GM23338 (cell line): ENCODE measurements around the gene PDXDC1. TPM values are rescaled to one million over a fixed set of nuclear protein-coding genes. Genes with fewer than 3 reads are reported as not detected.

Experiments
- ATAC-seq: fragments of 200-7000 bp; cut with Tn5 transposase; 3 replicates; pipeline ENCODE4 v1.9.1; 2020
- DNase-seq: peaks from one replicate; pipeline ENCODE4 v3.0.0-alpha.2; 2015; ENCODE audit warnings: low spot score
- H2AFZ ChIP-seq: fragments of 200-600 bp; sonication (generic); 2 replicates; pipeline ENCODE4 v1.8.0; 2016; ENCODE audit warnings: antibody characterized with exemption, mild to moderate bottlenecking, moderate library complexity
- H3F3A ChIP-seq: fragments of 200-600 bp; sonication (generic); replicated peaks from 2 replicates; pipeline ENCODE4 v1.8.0; 2017; ENCODE audit warnings: antibody characterized with exemption, mixed run types, low read depth
- H3K27ac ChIP-seq: fragments of 200-600 bp; sonication (generic); 2 replicates; pipeline ENCODE4 v1.6.1; 2016; ENCODE audit warnings: low read depth
- H3K27me3 ChIP-seq: fragments of 200-600 bp; sonication (generic); 2 replicates; pipeline ENCODE4 v1.8.0; 2016; ENCODE audit warnings: mild to moderate bottlenecking, mixed run types, moderate library complexity; ENCODE audit not compliant: insufficient read depth
- H3K36me3 ChIP-seq: fragments of 200-600 bp; sonication (generic); 2 replicates; pipeline ENCODE4 v1.8.0; 2016; ENCODE audit warnings: mild to moderate bottlenecking; ENCODE audit not compliant: insufficient read depth
- H3K4me1 ChIP-seq: fragments of 200-600 bp; sonication (generic); 2 replicates; pipeline ENCODE4 v1.8.0; 2016; ENCODE audit warnings: mild to moderate bottlenecking, moderate library complexity; ENCODE audit not compliant: insufficient read depth
- H3K4me2 ChIP-seq: fragments of 200-600 bp; sonication (generic); 2 replicates; pipeline ENCODE4 v1.7.1; 2017; ENCODE audit warnings: mixed run types
- H3K4me3 ChIP-seq: fragments of 200-600 bp; sonication (generic); 2 replicates; pipeline ENCODE4 v1.6.1; 2016; ENCODE audit warnings: mixed run types
- H3K79me2 ChIP-seq: fragments of 200-600 bp; sonication (generic); replicated peaks from 2 replicates; pipeline ENCODE4 v1.8.0; 2017; ENCODE audit warnings: mild to moderate bottlenecking; ENCODE audit not compliant: insufficient read depth
- H3K9me2 ChIP-seq: fragments of 200-600 bp; sonication (generic); 2 replicates; pipeline ENCODE4 v1.8.0; 2017; ENCODE audit not compliant: insufficient read depth
- H4K20me1 ChIP-seq: fragments of 200-600 bp; sonication (generic); replicated peaks from 2 replicates; pipeline ENCODE4 v1.8.0; 2017; ENCODE audit warnings: mild to moderate bottlenecking; ENCODE audit not compliant: insufficient read depth
- H3K27ac Mint-ChIP-seq: 2 replicates; pipeline ENCODE4 v1.8.0; 2020; ENCODE audit warnings: inconsistent platforms, mild to moderate bottlenecking, moderate library complexity, mixed read lengths
- H3K27me3 Mint-ChIP-seq: 3 replicates; pipeline ENCODE4 v1.8.0; 2022; ENCODE audit warnings: low read depth, mild to moderate bottlenecking, moderate library complexity, mixed read lengths, inconsistent platforms; ENCODE audit not compliant: insufficient read depth, poor library complexity
- H3K36me3 Mint-ChIP-seq: 3 replicates; pipeline ENCODE4 v1.8.0; 2021; ENCODE audit warnings: low read depth, mild to moderate bottlenecking, inconsistent platforms, moderate library complexity, mixed read lengths
- H3K4me1 Mint-ChIP-seq: 3 replicates; pipeline ENCODE4 v1.8.0; 2020; ENCODE audit warnings: mild to moderate bottlenecking, inconsistent platforms, mixed read lengths
- H3K4me3 Mint-ChIP-seq: 3 replicates; pipeline ENCODE4 v1.8.0; 2021; ENCODE audit warnings: moderate library complexity, mild to moderate bottlenecking, inconsistent platforms, mixed read lengths
- H3K9me3 Mint-ChIP-seq: 3 replicates; pipeline ENCODE4 v1.8.0; 2020; ENCODE audit warnings: moderate library complexity, mild to moderate bottlenecking, inconsistent platforms, mixed read lengths
- CTCF ChIP-seq, 2 experiments: fragments of 200-600 bp in 1 of 2; sonication (generic) in 1 of 2; conservative IDR thresholded peaks; 2 replicates each; pipeline versions ENCODE4 v1.5.1 to v1.6.1; 2016 to 2017; ENCODE audit warnings: antibody characterized with exemption in 2 of 2, low read depth in 2 of 2, mild to moderate bottlenecking in 2 of 2, moderate library complexity in 1 of 2
- ETS1 ChIP-seq: IDR thresholded peaks from 2 replicates; pipeline ENCODE4 v1.6.1; 2016; ENCODE audit warnings: antibody characterized with exemption
- JUNB ChIP-seq: IDR thresholded peaks from one replicate; pipeline ENCODE4 v1.6.1; 2016; ENCODE audit warnings: antibody characterized with exemption; ENCODE audit not compliant: unreplicated experiment
- ZNF331 ChIP-seq: fragments of 250-450 bp; sonication (Bioruptor Pico); IDR thresholded peaks from 2 replicates; pipeline ENCODE4 v1.5.0; 2020; ENCODE audit warnings: low read depth, mild to moderate bottlenecking, moderate library complexity
- ZNF462 ChIP-seq: fragments of 250-450 bp; sonication (Bioruptor Pico); IDR thresholded peaks from 2 replicates; pipeline ENCODE4 v1.5.0; 2020; ENCODE audit warnings: mild to moderate bottlenecking, moderate library complexity
- polyA plus RNA-seq: library from polyadenylated mRNA; unstranded; fragments of >200 nt; fragmentation: Nextera tagmentation; extraction: Ambion mirVana; gene quantifications from 2 replicates; pipeline ENCODE4 v1.2.1, GENCODE V29; 2016
- total RNA-seq: library from RNA; depleted of rRNA; stranded (reverse); fragments of >200 nt; shearing (Covaris generic); gene quantifications from 2 replicates; pipeline ENCODE4 v1.2.3, GENCODE V29; 2014

The PDXDC1 gene
- total and polyA plus RNA-seq, 2 experiments from 2014 or later: 40.0 to 91.6 TPM

- no peak for TF ChIP-seq ZNF462 (CRISPR knock-in tag)
Observed at GRCh38 chr16:15057681-15058417, 83.0 kb downstream of the PDXDC1 start (continued).

GRCh38 chr16:15059324-15059723 lies 84.5 kb downstream of the PDXDC1 start:
- Mint-ChIP-seq H3K36me3 (peaks cover 60% of the 10 kb centered on the region), H3K9me3 (no peaks in the 10 kb centered on the region), H3K4me3 (no peak overlapping the region), H3K27me3 (peaks cover 9% of the 10 kb centered on the region), H3K4me1 (peaks cover 4% of the 10 kb centered on the region), H3K27ac (no peak overlapping the region)
- no peak for DNase-seq
- Histone ChIP-seq H3F3A (peaks cover 14% of the 10 kb centered on the region), H3K4me1 (no peaks in the 10 kb centered on the region), H3K4me2 (no peak overlapping the region), H2AFZ (no peak overlapping the region), H4K20me1 (peaks cover 7% of the 10 kb centered on the region), H3K27ac (no peak overlapping the region), H3K79me2 (peaks cover 8% of the 10 kb centered on the region; the same call in 1 of the 2 replicates), H3K9me2 (no peaks in the 10 kb centered on the region), H3K36me3 (peaks cover 31% of the 10 kb centered on the region), H3K4me3 (no peak overlapping the region), H3K27me3 (no peaks in the 10 kb centered on the region)
- ATAC-seq: no peak
- TF ChIP-seq JUNB (no peak), ETS1 (no peak), ZNF331 (no peak), ZNF462 (CRISPR knock-in tag) (no peak), CTCF (conservative IDR thresholded peaks at IDR 0.05; ENCODE audit: low read depth in 2 of 2) (no peak)
